Endothelial cell of umbilical vein (primary cell): ENCODE data around the gene CEACAM5. TPM values are rescaled to one million over a fixed set of nuclear protein-coding genes. Genes with fewer than 3 reads are reported as not detected.

Source experiments
- BruUV-seq: library from RNA; stranded (reverse); fragments of 400-500 nt; replicated peaks from 2 replicates; lab custom pipeline; 2021; lab: Mats Ljungman, UMichigan
- CTCF ChIA-PET: fragments of 300-600, 350-600 bp; sonication (Branson Sonifier 250); formaldehyde crosslinking; loops from one replicate; lab custom pipeline; 2021; ENCODE audit warnings: antibody characterized with exemption, inconsistent platforms; lab: Charles Lee
- POLR2A ChIA-PET: fragments of 300-600, 350-600 bp; sonication (Branson Sonifier 250); formaldehyde crosslinking; loops from one replicate; lab custom pipeline; 2021; ENCODE audit warnings: antibody characterized with exemption, inconsistent platforms; lab: Charles Lee
- DNase-seq: peaks from one replicate; pipeline ENCODE4 v3.0.0-alpha.2; 2011; ENCODE audit warnings: low read depth, low spot score
- FAIRE-seq: peaks from 2 replicates; lab custom pipeline; 2011; peaks lifted over from hg19 to GRCh38; lab: Jason Lieb, UNC
- H2AFZ ChIP-seq: 2 replicates; pipeline ENCODE4 v1.6.0; 2012; ENCODE audit warnings: low read depth, low read length, control low read depth, inconsistent platforms
- H3K27ac ChIP-seq: 2 replicates; pipeline ENCODE4 v1.5.1; 2011; ENCODE audit warnings: low read depth, mild to moderate bottlenecking, control low read depth, low read length, moderate library complexity; ENCODE audit not compliant: insufficient read depth
- H3K27me3 ChIP-seq, 2 experiments: 2 replicates each; pipeline versions ENCODE4 v1.6.0 to v1.6.1; 2011; ENCODE audit warnings: low read length in 2 of 2, mixed read lengths in 1 of 2; ENCODE audit not compliant: control insufficient read depth in 2 of 2, insufficient read depth in 2 of 2
- H3K36me3 ChIP-seq, 2 experiments: 2 replicates in 1 of 2; 3 replicates in 1 of 2; pipeline ENCODE4 v1.5.1; 2011; ENCODE audit warnings: low read length in 2 of 2, mild to moderate bottlenecking in 1 of 2, moderate library complexity in 1 of 2; ENCODE audit not compliant: control insufficient read depth in 2 of 2, insufficient read depth in 2 of 2; ENCODE audit errors: extremely low read depth in 1 of 2
- H3K4me1 ChIP-seq: 3 replicates; pipeline ENCODE4 v1.5.1; 2011; ENCODE audit warnings: mild to moderate bottlenecking, low read length; ENCODE audit not compliant: control insufficient read depth, insufficient read depth; ENCODE audit errors: extremely low read depth
- H3K4me2 ChIP-seq: 2 replicates; pipeline ENCODE4 v1.6.1; 2011; ENCODE audit warnings: low read length, control low read depth, mixed read lengths; ENCODE audit not compliant: insufficient read depth
- H3K4me3 ChIP-seq, 3 experiments: fragments of 200-600 bp in 1 of 3; sonication (generic), shearing (Covaris generic) in 1 of 3; replicated peaks in 1 of 3; 2 replicates each; pipeline ENCODE4 v1.5.1; 2011 to 2016; ENCODE audit warnings: control low read depth in 3 of 3, low read length in 3 of 3, mild to moderate bottlenecking in 2 of 3, inconsistent platforms in 1 of 3, low read depth in 1 of 3, moderate library complexity in 1 of 3; ENCODE audit not compliant: insufficient read depth in 1 of 3
- H3K79me2 ChIP-seq: 2 replicates; pipeline ENCODE4 v1.6.0; 2012; ENCODE audit warnings: low read length, inconsistent platforms; ENCODE audit not compliant: control insufficient read depth, insufficient read depth
- H3K9ac ChIP-seq: replicated peaks from 2 replicates; pipeline ENCODE3; 2011; ENCODE audit warnings: low read length, control low read depth; ENCODE audit not compliant: insufficient read depth; ENCODE audit errors: extremely low read depth
- H3K9me1 ChIP-seq: replicated peaks from 3 replicates; pipeline ENCODE4 v1.6.0; 2011; ENCODE audit warnings: mild to moderate bottlenecking, low read length; ENCODE audit not compliant: control insufficient read depth, insufficient read depth; ENCODE audit errors: extremely low read depth
- H3K9me3 ChIP-seq: replicated peaks from 2 replicates; pipeline ENCODE4 v1.5.1; 2012; ENCODE audit warnings: low read length, inconsistent platforms; ENCODE audit not compliant: control insufficient read depth, insufficient read depth
- H4K20me1 ChIP-seq: replicated peaks from 2 replicates; pipeline ENCODE3; 2011; ENCODE audit warnings: mild to moderate bottlenecking, low read length; ENCODE audit not compliant: control insufficient read depth, insufficient read depth; ENCODE audit errors: extremely low read depth
- CTCF ChIP-seq, 2 donors: IDR thresholded peaks; 1 replicate in 1 of 2; 2 replicates in 1 of 2; pipeline ENCODE4 v1.5.1; 2011; ENCODE audit warnings: low read length in 2 of 2, mild to moderate bottlenecking in 2 of 2, moderate library complexity in 2 of 2, control low read depth in 1 of 2, inconsistent platforms in 1 of 2, low read depth in 1 of 2; ENCODE audit not compliant: insufficient read depth in 1 of 2; ENCODE audit errors: extremely low read depth in 1 of 2
- EZH2 ChIP-seq: IDR thresholded peaks from 2 replicates; pipeline ENCODE4 v1.6.1; 2012; ENCODE audit warnings: borderline replicate concordance, low read depth, mild to moderate bottlenecking, moderate library complexity, low read length, inconsistent platforms; ENCODE audit not compliant: severe bottlenecking
- FOS ChIP-seq: IDR thresholded peaks from 2 replicates; pipeline ENCODE4 v1.6.1; 2011; ENCODE audit warnings: mild to moderate bottlenecking, low read length, moderate library complexity, borderline replicate concordance; ENCODE audit not compliant: insufficient read depth
- GATA2 ChIP-seq: IDR thresholded peaks from 2 replicates; pipeline ENCODE4 v1.7.0; 2011; ENCODE audit warnings: low read depth, mild to moderate bottlenecking, moderate library complexity, mixed read lengths, low read length; ENCODE audit not compliant: insufficient read length, insufficient read depth
- JUN ChIP-seq: IDR thresholded peaks from 2 replicates; pipeline ENCODE4 v1.6.1; 2011; ENCODE audit warnings: borderline replicate concordance, low read depth; ENCODE audit not compliant: insufficient read length, insufficient read depth
- MYC ChIP-seq: IDR thresholded peaks from one replicate; pipeline ENCODE4 v1.6.1; 2011; ENCODE audit warnings: mild to moderate bottlenecking, low read depth, low read length
- POLR2A ChIP-seq: IDR thresholded peaks from 2 replicates; pipeline ENCODE4 v1.6.1; 2012; ENCODE audit warnings: low read depth, mild to moderate bottlenecking, control low read depth, low read length
- POLR2AphosphoS5 ChIP-seq: IDR thresholded peaks from 2 replicates; pipeline ENCODE4 v1.6.1; 2012; ENCODE audit warnings: low read depth, mild to moderate bottlenecking, control low read depth, low read length, moderate library complexity; ENCODE audit not compliant: insufficient read depth
- dilution Hi-C: fragments of 300-500 bp; cut with MboI; formaldehyde crosslinking; loops from one replicate; pipeline ENCODE4 v1.15.0; 2019; ENCODE audit warnings: low sequenced_read_pairs; ENCODE audit not compliant: extremely low pct_ligation_motif_present
- intact Hi-C: fragments of 100-400 bp; cut with micrococcal nuclease; formaldehyde crosslinking; loops from one replicate; pipeline ENCODE4 v1.10.0; 2022
- polyA plus RNA-seq, 4 experiments: library from polyadenylated mRNA; depleted of rRNA in 3 of 4; stranded (reverse) in 3 of 4; unstranded in 1 of 4; fragments of >200 nt; gene quantifications; 2 replicates each; pipeline versions ENCODE4 v1.2.1 to v1.2.3, GENCODE V29; 2011 to 2012; ENCODE audit warnings: missing spikeins in 1 of 4
- total RNA-seq: library from RNA; stranded (reverse); gene quantifications from 2 replicates; pipeline ENCODE4 v1.2.3, GENCODE V29; 2021
- TF ChIP-seq, protein P1 (sequence below): IDR thresholded peaks from 2 replicates; pipeline ENCODE4 v1.6.1; 2011; ENCODE audit not compliant: insufficient read depth, insufficient read length

The CEACAM5 gene
- total and polyA plus RNA-seq, 2 donors (not counting 3 experiments of a cell fraction or from before 2014, with no cell fraction given), result not detected

- Histone ChIP-seq H3K27ac (no peak overlapping the region), H3K36me3 (no peaks in the 10 kb centered on the region), H3K4me2 (no peak overlapping the region), H3K9me3 (no peaks in the 10 kb centered on the region), H4K20me1 (no peaks in the 10 kb centered on the region), H3K9me1 (no peaks in the 10 kb centered on the region), H3K27me3 (no peaks in the 10 kb centered on the region), H2AFZ (no peak overlapping the region), H3K9ac (no peak overlapping the region), H3K4me1 (no peaks in the 10 kb centered on the region), H3K79me2 (no peaks in the 10 kb centered on the region), H3K4me3 (no peak overlapping the region)
- dilution Hi-C loops, result no loop called here
- TF ChIP-seq GATA2, result no peak
- no peak for TF ChIP-seq CTCF (IDR thresholded peaks at IDR 0.05; ENCODE audit: extremely low read depth in 1 of 2, insufficient read depth in 1 of 2, low read depth in 1 of 2, low read length in 2 of 2)
- TF ChIP-seq EZH2, result no peak
- no peak for TF ChIP-seq FOS
- no peak for TF ChIP-seq MYC
- TF ChIP-seq, protein P1, sequence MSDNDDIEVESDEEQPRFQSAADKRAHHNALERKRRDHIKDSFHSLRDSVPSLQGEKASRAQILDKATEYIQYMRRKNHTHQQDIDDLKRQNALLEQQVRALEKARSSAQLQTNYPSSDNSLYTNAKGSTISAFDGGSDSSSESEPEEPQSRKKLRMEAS, result no peak
- no peak for TF ChIP-seq POLR2A
- no peak for TF ChIP-seq JUN
- TF ChIP-seq POLR2AphosphoS5, result no peak
- no TSS peak for BruUV-seq
- FAIRE-seq (no peak), DNase-seq (no peak)
- intact Hi-C loops, result no loop called here
- ChIA-PET POLR2A (no interaction called here), CTCF (no interaction called here)
Observed at GRCh38 chr19:41711376-41712261, 3.2 kb downstream of the CEACAM5 start.
